GM18526 (cell line): ENCODE data around the gene ID3.

ENCODE experiments used
- POLR2A ChIP-seq: IDR thresholded peaks from 3 replicates; pipeline ENCODE4 v1.6.1; 2011; ENCODE audit not compliant: insufficient read length; ENCODE audit errors: extremely low read depth

ID3 gene

DNA sequence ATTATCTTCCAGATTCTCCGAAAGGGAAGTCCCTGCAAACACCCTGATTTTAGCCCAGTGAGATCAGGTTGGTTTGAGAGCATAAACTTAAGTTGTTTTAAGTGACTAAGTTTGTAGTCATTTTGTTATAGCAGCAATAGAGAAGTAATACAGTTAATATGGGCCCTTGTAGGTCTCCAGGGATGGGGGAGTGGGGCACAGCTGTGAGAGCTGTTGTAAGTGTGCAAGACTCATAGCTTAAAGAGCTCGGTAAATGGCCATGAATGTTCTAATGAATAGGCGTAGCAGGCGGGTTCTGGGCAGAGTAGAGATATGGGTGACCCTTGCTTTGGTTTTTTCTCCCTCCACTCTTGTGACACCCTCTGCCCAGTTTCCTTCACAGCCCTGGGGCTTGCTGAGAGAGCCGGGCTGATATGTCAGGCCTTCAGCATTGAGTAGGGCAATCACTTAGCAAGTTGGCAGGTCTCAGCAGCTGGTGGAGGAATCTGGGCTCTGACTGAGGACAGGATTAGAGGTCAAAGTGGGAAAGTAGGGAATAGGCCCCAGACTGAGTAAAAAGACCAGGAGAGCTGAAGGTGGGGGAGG is 16.0 kb upstream of the ID3 start:
- no peak for TF ChIP-seq POLR2A

- no peak for TF ChIP-seq POLR2A
Observed at GRCh38 chr1:23574265-23574754, 15.0 kb upstream of the ID3 start.

GRCh38 chr1:23573574-23574182 is 14.4 kb upstream of the ID3 start:
- no peak for TF ChIP-seq POLR2A

DNA sequence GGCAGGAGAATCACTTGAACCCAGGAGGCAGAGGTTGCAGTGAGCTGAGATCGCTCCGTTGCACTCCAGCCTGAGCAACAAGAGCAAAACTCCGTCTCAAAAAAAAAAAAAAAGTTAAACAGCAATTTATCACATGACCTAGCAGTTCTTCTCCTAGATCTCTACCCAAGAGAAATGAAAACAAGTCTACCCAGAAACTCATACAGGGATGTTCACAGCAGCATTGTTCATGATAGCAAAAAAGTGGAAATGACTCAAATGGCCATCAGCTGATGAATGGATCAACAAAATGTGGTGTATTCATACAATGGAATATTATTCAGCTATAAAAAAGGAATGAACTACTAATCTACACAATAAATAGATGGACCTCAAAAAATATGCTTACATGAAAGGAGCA is 12.2 kb upstream of the ID3 start:
- TF ChIP-seq POLR2A = no peak

- TF ChIP-seq POLR2A = no peak
Observed at GRCh38 chr1:23570001-23570691, 10.8 kb upstream of the ID3 start.

DNA sequence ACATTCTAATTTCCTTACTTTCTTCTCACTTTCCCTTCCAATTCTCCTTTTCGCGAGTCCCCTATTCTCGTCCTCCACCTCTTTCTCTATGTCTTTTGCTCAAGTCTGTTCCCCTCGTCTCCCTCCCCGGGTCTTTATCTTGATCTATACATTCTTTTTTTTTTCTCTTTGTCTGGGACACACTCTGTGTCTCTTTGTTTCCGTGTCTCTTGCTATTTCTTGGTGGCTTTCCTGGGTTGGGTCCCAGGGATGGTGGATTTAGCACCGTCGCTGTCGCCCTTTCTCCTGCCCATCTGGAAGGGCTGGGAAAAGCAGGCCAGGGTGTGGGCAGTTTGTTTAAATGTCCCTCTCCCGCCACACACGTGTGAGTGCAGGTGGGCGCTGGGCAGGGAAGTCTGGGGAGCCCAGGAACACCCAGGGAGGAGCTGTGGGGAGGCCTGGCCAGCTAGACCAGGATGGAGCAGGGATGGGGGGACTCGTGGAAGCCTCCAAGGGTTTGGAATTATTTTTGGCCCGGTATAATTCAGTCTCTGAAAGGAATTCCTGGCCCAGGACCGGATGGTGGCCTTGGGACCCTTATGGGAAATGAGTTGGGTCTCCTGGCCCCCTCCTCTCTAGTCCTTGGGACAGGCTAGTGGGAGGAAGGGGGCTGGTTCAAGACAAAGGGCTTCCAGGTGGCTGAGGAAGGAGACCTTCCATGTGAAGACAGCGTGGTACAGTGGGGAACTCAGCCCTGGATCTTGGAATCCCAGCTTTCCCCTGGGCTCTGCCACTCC is 9.5 kb upstream of the ID3 start:
- no peak for TF ChIP-seq POLR2A

GRCh38 chr1:23567996-23568607 is 8.8 kb upstream of the ID3 start:
- no peak for TF ChIP-seq POLR2A

- TF ChIP-seq POLR2A = no peak
Observed at GRCh38 chr1:23567629-23567995, 8.3 kb upstream of the ID3 start.

GRCh38 chr1:23566304-23566703 is 7.0 kb upstream of the ID3 start:
- TF ChIP-seq POLR2A = no peak

GRCh38 chr1:23565776-23566175 is 6.5 kb upstream of the ID3 start:
- no peak for TF ChIP-seq POLR2A

DNA sequence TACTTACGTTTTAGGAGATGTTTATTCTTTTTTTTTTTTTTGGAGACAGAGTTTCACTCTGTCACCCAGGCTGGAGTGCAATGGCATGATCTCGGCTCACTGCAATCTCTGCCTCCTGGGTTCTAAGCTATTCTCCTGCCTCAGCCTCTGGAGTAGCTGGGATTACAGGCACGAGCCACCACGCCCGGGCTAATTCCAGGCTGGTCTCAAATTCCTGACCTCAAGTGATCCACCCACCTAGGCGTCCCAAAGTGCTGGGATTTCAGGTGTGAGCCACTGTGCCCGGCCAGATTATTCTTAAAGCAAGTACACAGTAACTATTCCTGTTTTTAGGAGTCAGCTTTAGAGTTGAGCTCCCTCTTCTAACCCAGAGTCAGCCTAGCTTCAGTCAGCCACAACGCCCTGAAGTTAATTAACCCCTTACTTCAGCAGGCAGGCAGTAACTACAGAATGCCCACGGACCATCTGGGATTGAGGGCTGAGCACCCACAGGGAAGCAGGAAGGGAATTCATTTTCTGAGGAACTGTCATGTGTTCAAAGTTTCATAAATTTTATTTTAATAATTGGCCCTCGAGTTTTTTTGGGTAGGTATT is 5.3 kb upstream of the ID3 start:
- TF ChIP-seq POLR2A = no peak

- no peak for TF ChIP-seq POLR2A
Observed at GRCh38 chr1:23563755-23564374, 4.6 kb upstream of the ID3 start.

DNA sequence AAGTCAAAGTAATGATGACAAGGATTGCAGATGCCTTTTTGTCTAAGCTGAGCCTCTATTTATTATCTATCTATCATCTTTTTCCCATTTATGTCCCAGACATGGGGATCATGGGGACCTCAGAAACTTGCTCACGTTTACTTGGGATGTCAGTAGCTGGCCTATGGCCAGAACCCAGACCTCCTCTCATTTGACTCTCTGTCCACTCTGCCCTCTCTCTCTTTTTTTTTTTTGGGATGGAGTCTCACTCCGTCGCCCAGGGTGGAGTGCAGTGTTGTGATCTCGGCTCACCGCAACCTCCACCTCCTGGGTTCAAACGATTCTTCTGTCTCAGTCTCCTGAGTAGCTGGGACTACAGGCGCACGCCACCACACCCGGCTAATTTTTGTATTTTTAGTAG is 3.7 kb upstream of the ID3 start:
- TF ChIP-seq POLR2A = no peak

- TF ChIP-seq POLR2A = no peak
Observed at GRCh38 chr1:23562137-23562876, 3.0 kb upstream of the ID3 start.
